Ovary (tissue), 3 donors: ENCODE data around the gene DIP2C.

Experiments
- CTCF ChIP-seq, 3 donors: fragments of 450-650 bp in 2 of 3; fragments of 200-600 bp in 1 of 3; IDR thresholded peaks; one replicate each; pipeline versions ENCODE4 v1.5.1 to v1.8.0; 2016 to 2022; ENCODE audit warnings: antibody characterized with exemption in 3 of 3, mild to moderate bottlenecking in 1 of 3
- EP300 ChIP-seq: sonication (generic); formaldehyde crosslinking; IDR thresholded peaks from one replicate; pipeline ENCODE4 v1.6.1; 2017; ENCODE audit warnings: antibody characterized with exemption
- POLR2A ChIP-seq: fragments of 450-650 bp; IDR thresholded peaks from one replicate; pipeline ENCODE4 v1.6.1; 2017; ENCODE audit warnings: antibody characterized with exemption, mild to moderate bottlenecking, moderate library complexity
- donor health status: DM: no; HTN: no; CAD: no.

GRCh38 chr10:653991-654646 lies 35.3 kb downstream of the DIP2C start:
- TF ChIP-seq CTCF (IDR thresholded peaks at IDR 0.05) (no peak), POLR2A (no peak), EP300 (no peak)
